Omental fat pad (tissue), 4 donors: Measurements from ENCODE around the gene CCDC150. TPM values are rescaled to one million over a fixed set of nuclear protein-coding genes. Genes with fewer than 3 reads are reported as not detected.

Source experiments
- ATAC-seq: fragments of 150-250 bp; one replicate; pipeline ENCODE4 v1.9.1; 2016; ENCODE audit warnings: mild to moderate bottlenecking, moderate library complexity; ENCODE audit not compliant: low FRiP score
- DNase-seq: peaks from one replicate; pipeline ENCODE4 v3.0.0-alpha.2; 2019; ENCODE audit warnings: low spot score
- CTCF ChIP-seq, 3 donors: fragments of 450-650 bp; IDR thresholded peaks; one replicate each; pipeline ENCODE4 v1.5.1; 2016 to 2017; ENCODE audit warnings: antibody characterized with exemption in 3 of 3, mild to moderate bottlenecking in 3 of 3, moderate library complexity in 2 of 3
- total RNA-seq, 4 donors: library from RNA; depleted of rRNA; stranded (reverse); fragments of >200 nt; gene quantifications; one replicate each; pipeline ENCODE4 v1.1.0, GENCODE V29; 2016

The CCDC150 gene
- total RNA-seq, 4 donors from 2014 or later, result 0.72 to 2.0 (median 1.4) TPM; not detected in 1

GRCh38 chr2:196655761-196656160 lies 16.2 kb downstream of the CCDC150 start:
- ATAC-seq, result no peak
- DNase-seq, result no peak
- TF ChIP-seq CTCF (IDR thresholded peaks at IDR 0.05), result no peak

- ATAC-seq, result no peak
- TF ChIP-seq CTCF (IDR thresholded peaks at IDR 0.05), result no peak
- DNase-seq, result no peak
Observed at GRCh38 chr2:196657333-196657732, 17.8 kb downstream of the CCDC150 start.

GRCh38 chr2:196659844-196660243 lies 20.3 kb downstream of the CCDC150 start:
- no peak for ATAC-seq

GRCh38 chr2:196660244-196660643 lies 20.7 kb downstream of the CCDC150 start:
- ATAC-seq (no peak), DNase-seq (no peak)
- no peak for TF ChIP-seq CTCF (IDR thresholded peaks at IDR 0.05)

More at GRCh38 chr2:196659844-196660243, 20.3 kb downstream of the CCDC150 start:
- no peak for DNase-seq
- TF ChIP-seq CTCF (IDR thresholded peaks at IDR 0.05), result no peak

- DNase-seq, result no peak
- TF ChIP-seq CTCF (IDR thresholded peaks at IDR 0.05), result no peak
- ATAC-seq, result no peak
Observed at GRCh38 chr2:196670342-196670741, 30.8 kb downstream of the CCDC150 start.

GRCh38 chr2:196675963-196676362 lies 36.4 kb downstream of the CCDC150 start:
- no peak for TF ChIP-seq CTCF (IDR thresholded peaks at IDR 0.05)
- DNase-seq (no peak), ATAC-seq (no peak)

GRCh38 chr2:196677404-196677803 lies 37.9 kb downstream of the CCDC150 start:
- TF ChIP-seq CTCF (IDR thresholded peaks at IDR 0.05), result no peak
- ATAC-seq, result no peak
- no peak for DNase-seq
